ENCODE data around the gene FST.

FST gene

GRCh38 chr5:53479045-53479589, 1.3 kb upstream of the FST start:
- H2AFZ ChIP-seq (ENCODE audit: insufficient read depth, low read length, poor library complexity), result peak overlapping the region; percentile 57
- peak overlapping the region; percentile 76 for H3K4me2 ChIP-seq (ENCODE audit: low read length)
- H3K23ac ChIP-seq (ENCODE audit: low read length), result no peak overlapping the region
- peak in 1 of 2 donors; percentile 30 for DNase-seq
- H3K9ac ChIP-seq (ENCODE audit: low read length), result peak overlapping the region; percentile 75
- no peak overlapping the region for H2AK5ac ChIP-seq (ENCODE audit: low read length)
- no peaks in the 10 kb centered on the region for H3K27me3 ChIP-seq (ENCODE audit: insufficient read depth, low read length)
- H3K79me2 ChIP-seq (ENCODE audit: control insufficient read depth, insufficient read depth, low read length, poor library complexity), result peaks cover 22% of the 10 kb centered on the region
- no peak overlapping the region for H4K12ac ChIP-seq (ENCODE audit: low read depth, low read length)
- H3K4me1 ChIP-seq (ENCODE audit: control insufficient read depth in 1 of 2, insufficient read depth in 2 of 2, low read length in 2 of 2), result peaks cover 9 to 11% of the 10 kb centered on the region in 2 experiments
- peak overlapping the region; percentile 76 for H2BK120ac ChIP-seq (ENCODE audit: insufficient read depth, low read length, poor library complexity)
- peak overlapping the region; percentile 46 for H2BK12ac ChIP-seq (ENCODE audit: low read length)
- peak overlapping the region; percentile 93 for H2BK5ac ChIP-seq (ENCODE audit: low read depth, low read length, poor library complexity)
- peak overlapping the region; percentile 95 for H3K4me3 ChIP-seq (ENCODE audit: low read depth, low read length)
- peak overlapping the region; percentile 43 for H3K4ac ChIP-seq (ENCODE audit: low read depth, low read length)
- peaks cover 30% of the 10 kb centered on the region for H3K79me1 ChIP-seq (ENCODE audit: low read length)
- peak overlapping the region; percentile 89 for H4K91ac ChIP-seq (ENCODE audit: low read depth, low read length)
- H3K18ac ChIP-seq (ENCODE audit: low read length), result peak overlapping the region; percentile 87
- peak overlapping the region; percentile 18 for H3K14ac ChIP-seq (ENCODE audit: low read length)
- H4K8ac ChIP-seq (ENCODE audit: low read depth, low read length), result peak overlapping the region; percentile 85
- no CpG with 5 or more reads among the region's 15 CpGs for WGBS (ENCODE audit: extremely low coverage, insufficient coverage, insufficient read length)
- no peaks in the 10 kb centered on the region for H3K9me3 ChIP-seq (ENCODE audit: insufficient read depth, low read depth, low read length)
- peak overlapping the region; percentile 95 for H3K27ac ChIP-seq (ENCODE audit: low read depth, low read length)
- peaks cover 8 to 12% of the 10 kb centered on the region in 2 experiments for H3K36me3 ChIP-seq (ENCODE audit: control insufficient read depth in 1 of 2, insufficient read depth in 2 of 2, low read length in 2 of 2)

- Histone ChIP-seq H2BK5ac (ENCODE audit: low read depth, low read length, poor library complexity) (peak overlapping the region; percentile 93), H4K8ac (ENCODE audit: low read depth, low read length) (peak overlapping the region; percentile 85), H4K12ac (ENCODE audit: low read depth, low read length) (peak overlapping the region; percentile 74), H3K27me3 (ENCODE audit: insufficient read depth, low read length) (no peaks in the 10 kb centered on the region), H2AK5ac (ENCODE audit: low read length) (no peak overlapping the region), H3K79me1 (ENCODE audit: low read length) (peaks cover 30% of the 10 kb centered on the region), H3K9ac (ENCODE audit: low read length) (peak overlapping the region; percentile 92), H2BK12ac (ENCODE audit: low read length) (peak overlapping the region; percentile 46), H3K4me2 (ENCODE audit: low read length) (peak overlapping the region; percentile 76), H3K4ac (ENCODE audit: low read depth, low read length) (peak overlapping the region; percentile 84), H3K4me1 (ENCODE audit: control insufficient read depth in 1 of 2, insufficient read depth in 2 of 2, low read length in 2 of 2) (peaks cover 9 to 11% of the 10 kb centered on the region in 2 experiments), H2AFZ (ENCODE audit: insufficient read depth, low read length, poor library complexity) (peak overlapping the region; percentile 57), H3K36me3 (ENCODE audit: control insufficient read depth in 1 of 2, insufficient read depth in 2 of 2, low read length in 2 of 2) (peaks cover 8 to 15% of the 10 kb centered on the region in 2 experiments), H2BK120ac (ENCODE audit: insufficient read depth, low read length, poor library complexity) (peak overlapping the region; percentile 76), H3K9me3 (ENCODE audit: insufficient read depth, low read depth, low read length) (no peaks in the 10 kb centered on the region), H4K91ac (ENCODE audit: low read depth, low read length) (peak overlapping the region; percentile 89), H3K27ac (ENCODE audit: low read depth, low read length) (peak overlapping the region; percentile 95), H3K79me2 (ENCODE audit: control insufficient read depth, insufficient read depth, low read length, poor library complexity) (peaks cover 22% of the 10 kb centered on the region), H3K18ac (ENCODE audit: low read length) (peak overlapping the region; percentile 87), H3K23ac (ENCODE audit: low read length) (no peak overlapping the region), H3K14ac (ENCODE audit: low read length) (peak overlapping the region; percentile 92), H3K4me3 (ENCODE audit: low read depth, low read length) (peak overlapping the region; percentile 95)
- peak; percentile 81 to 84 for DNase-seq
- no CpG with 5 or more reads among the region's 81 CpGs for WGBS (ENCODE audit: extremely low coverage, insufficient coverage, insufficient read length)
Observed at GRCh38 chr5:53479590-53480415, 626 bp upstream of the FST start.

- Histone ChIP-seq H3K9ac (ENCODE audit: low read length) (peak overlapping the region; percentile 95), H3K36me3 (ENCODE audit: control insufficient read depth in 1 of 2, insufficient read depth in 2 of 2, low read length in 2 of 2) (peaks cover 12 to 20% of the 10 kb centered on the region in 2 experiments), H3K4me2 (ENCODE audit: low read length) (peak overlapping the region; percentile 76), H3K79me2 (ENCODE audit: control insufficient read depth, insufficient read depth, low read length, poor library complexity) (peaks cover 22% of the 10 kb centered on the region), H3K9me3 (ENCODE audit: insufficient read depth, low read depth, low read length) (no peaks in the 10 kb centered on the region), H3K4ac (ENCODE audit: low read depth, low read length) (peak overlapping the region; percentile 59), H3K27me3 (ENCODE audit: insufficient read depth, low read length) (no peaks in the 10 kb centered on the region), H2BK12ac (ENCODE audit: low read length) (no peak overlapping the region), H3K79me1 (ENCODE audit: low read length) (peaks cover 34% of the 10 kb centered on the region), H4K8ac (ENCODE audit: low read depth, low read length) (peak overlapping the region; percentile 63), H3K23ac (ENCODE audit: low read length) (no peak overlapping the region), H3K27ac (ENCODE audit: low read depth, low read length) (peak overlapping the region; percentile 80), H2BK120ac (ENCODE audit: insufficient read depth, low read length, poor library complexity) (peak overlapping the region; percentile 74), H2AFZ (ENCODE audit: insufficient read depth, low read length, poor library complexity) (peak overlapping the region; percentile 32), H3K14ac (ENCODE audit: low read length) (peak overlapping the region; percentile 52), H3K4me3 (ENCODE audit: low read depth, low read length) (peak overlapping the region; percentile 95), H2BK5ac (ENCODE audit: low read depth, low read length, poor library complexity) (peak overlapping the region; percentile 24), H3K18ac (ENCODE audit: low read length) (peak overlapping the region; percentile 18), H3K4me1 (ENCODE audit: control insufficient read depth in 1 of 2, insufficient read depth in 2 of 2, low read length in 2 of 2) (peaks cover 11% of the 10 kb centered on the region in 2 experiments), H2AK5ac (ENCODE audit: low read length) (no peak overlapping the region), H4K12ac (ENCODE audit: low read depth, low read length) (no peak overlapping the region), H4K91ac (ENCODE audit: low read depth, low read length) (peak overlapping the region; percentile 29)
- no peak for DNase-seq
- WGBS (ENCODE audit: extremely low coverage, insufficient coverage, insufficient read length), result no CpG with 5 or more reads among the region's 7 CpGs
Observed at GRCh38 chr5:53481159-53481886, 894 bp downstream of the FST start.

All from trophoblast cell (in vitro differentiated cells and primary cell).